ENCODE measurements around the gene HNRNPLL.

HNRNPLL gene

GRCh38 chr2:38592951-38593350 is 9.8 kb downstream of the HNRNPLL start:
- DNase-seq (ENCODE audit: low read depth), result no peak

GRCh38 chr2:38591152-38591551 is 11.6 kb downstream of the HNRNPLL start:
- DNase-seq (ENCODE audit: low read depth), result no peak

DNA sequence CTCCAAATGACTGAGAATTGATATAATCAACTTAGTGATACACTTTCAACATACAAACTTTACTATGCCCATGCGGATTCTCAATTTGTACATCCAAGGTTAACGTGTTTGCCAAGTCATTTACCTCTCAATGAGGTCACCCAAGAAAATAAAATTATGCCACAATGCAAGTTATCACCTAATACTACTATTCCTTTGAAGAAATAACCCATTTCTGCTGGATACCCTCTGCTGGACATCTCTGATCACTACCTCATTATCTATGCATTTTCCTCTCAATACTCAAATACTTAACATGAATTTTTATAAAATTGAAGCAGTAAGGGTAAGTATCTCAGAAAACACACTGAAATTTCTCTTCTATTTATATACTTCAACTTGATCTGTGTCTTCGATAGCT is 12.7 kb downstream of the HNRNPLL start:
- DNase-seq (ENCODE audit: low read depth), result no peak

DNA sequence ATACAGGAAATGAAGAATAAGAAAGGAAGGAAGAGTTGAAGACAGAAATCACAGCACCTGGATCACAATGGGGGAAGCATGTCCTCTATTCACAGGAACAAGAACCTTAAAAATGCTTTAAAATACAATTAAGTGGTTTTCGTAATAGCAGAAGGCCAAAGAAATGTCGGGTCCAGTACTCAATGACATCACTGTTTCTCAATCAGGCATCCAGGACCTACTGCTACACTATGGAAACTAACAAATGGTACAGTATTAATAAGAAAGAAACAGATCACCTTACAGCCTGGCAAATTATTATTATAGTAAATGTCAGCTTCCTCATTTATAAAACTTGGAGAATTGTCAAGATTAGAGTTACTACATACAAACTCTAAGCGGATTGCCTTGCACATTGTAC is 15.8 kb downstream of the HNRNPLL start:
- DNase-seq (ENCODE audit: low read depth), result no peak

DNA sequence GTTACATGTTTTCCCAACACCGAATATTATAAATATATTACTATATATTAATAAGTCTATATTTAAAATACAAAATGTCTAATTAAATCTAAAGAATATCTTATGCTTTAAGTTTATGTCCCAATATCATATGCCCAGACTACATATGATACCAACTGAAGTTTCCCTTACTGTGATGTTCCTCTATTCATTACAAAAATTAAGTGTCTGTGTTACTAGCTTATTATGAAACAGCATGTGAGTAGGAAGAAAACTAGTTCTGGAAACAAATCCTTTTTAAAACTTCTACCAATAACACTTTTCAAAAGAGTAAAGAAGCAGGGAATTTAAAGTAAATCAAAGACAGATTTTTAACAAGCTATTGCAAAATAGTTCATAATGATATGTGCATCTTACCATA is 17.8 kb downstream of the HNRNPLL start:
- DNase-seq (ENCODE audit: low read depth), result no peak

GRCh38 chr2:38583994-38584393 is 18.7 kb downstream of the HNRNPLL start:
- no peak for DNase-seq (ENCODE audit: low read depth)

GRCh38 chr2:38583524-38583923 is 19.2 kb downstream of the HNRNPLL start:
- no peak for DNase-seq (ENCODE audit: low read depth)

GRCh38 chr2:38581193-38582147 is 21.3 kb downstream of the HNRNPLL start:
- peak; percentile 48 for DNase-seq (ENCODE audit: low read depth)

DNA sequence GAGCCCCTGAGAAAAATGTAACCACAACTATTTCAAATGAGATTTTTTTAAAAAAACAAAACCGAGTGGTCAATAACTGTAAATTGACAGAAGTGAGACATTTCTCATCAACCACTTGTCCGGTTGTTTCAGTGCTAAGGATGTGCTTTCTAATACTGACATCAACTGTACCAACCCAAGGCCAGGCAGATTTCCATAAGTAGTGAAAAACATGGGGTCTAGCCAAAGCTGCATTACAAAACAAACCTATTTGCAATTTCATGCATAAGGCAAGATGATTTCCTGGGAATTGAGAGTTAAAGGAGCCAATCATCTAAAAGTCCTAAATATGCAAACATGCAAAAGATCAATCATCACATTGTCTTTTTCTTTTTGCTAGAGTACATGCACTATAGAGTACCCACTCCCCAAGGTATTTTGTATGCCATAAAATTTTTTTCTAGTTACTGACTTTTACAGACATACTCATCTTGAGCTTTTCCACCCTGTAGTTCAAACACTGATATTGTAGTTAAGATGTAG is 22.6 kb downstream of the HNRNPLL start:
- no peak for DNase-seq (ENCODE audit: low read depth)

- no peak for DNase-seq (ENCODE audit: low read depth)
Observed at GRCh38 chr2:38578832-38579231, 23.9 kb downstream of the HNRNPLL start.

- DNase-seq (ENCODE audit: low read depth), result no peak
Observed at GRCh38 chr2:38574278-38574677, 28.4 kb downstream of the HNRNPLL start.

- DNase-seq (ENCODE audit: low read depth), result peak; percentile 9
Observed at GRCh38 chr2:38572167-38572566, 30.6 kb downstream of the HNRNPLL start.

- no peak for DNase-seq (ENCODE audit: low read depth)
Observed at GRCh38 chr2:38571193-38571592, 31.5 kb downstream of the HNRNPLL start.

DNA sequence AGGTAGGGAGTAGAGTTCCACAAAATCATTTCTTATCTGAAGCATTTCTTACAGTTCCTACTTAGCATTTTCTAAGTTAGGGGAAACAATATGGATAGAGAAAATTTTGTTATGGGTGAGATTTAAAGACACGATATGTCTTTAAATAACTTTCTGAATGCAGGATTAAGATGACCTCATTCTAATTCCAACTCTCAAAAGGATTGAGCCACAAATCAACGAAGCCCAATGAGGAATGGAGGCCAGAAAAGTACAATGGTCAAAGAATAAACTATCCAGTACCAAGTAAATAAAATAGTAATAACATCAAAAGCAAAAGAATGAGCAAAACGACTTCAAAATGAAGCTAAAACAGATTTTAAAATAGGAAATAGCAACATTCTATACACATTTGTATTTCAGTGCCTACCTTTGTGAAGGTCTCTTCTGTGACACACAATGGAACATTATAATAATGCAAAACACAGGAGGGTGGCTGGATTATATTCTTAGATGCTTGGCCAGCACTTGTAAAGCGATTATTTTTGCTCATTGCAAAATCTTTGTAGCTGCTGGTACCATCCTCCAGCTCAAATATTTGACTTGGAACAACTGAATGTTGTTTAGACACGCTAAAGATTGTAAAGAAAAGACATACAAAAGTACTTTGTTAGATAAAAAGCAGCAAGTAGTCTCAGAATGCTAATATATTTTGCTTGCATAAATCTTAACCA is 33.8 kb downstream of the HNRNPLL start:
- no peak for DNase-seq (ENCODE audit: low read depth)

- no peak for DNase-seq (ENCODE audit: low read depth)
Observed at GRCh38 chr2:38565333-38565732, 37.4 kb downstream of the HNRNPLL start.

GRCh38 chr2:38561691-38562090 is 41.0 kb downstream of the HNRNPLL start:
- DNase-seq (ENCODE audit: low read depth), result no peak

- no peak for DNase-seq (ENCODE audit: low read depth)
Observed at GRCh38 chr2:38560092-38560491, 42.6 kb downstream of the HNRNPLL start.

GRCh38 chr2:38557981-38558380 is 44.7 kb downstream of the HNRNPLL start:
- no peak for DNase-seq (ENCODE audit: low read depth)

DNA sequence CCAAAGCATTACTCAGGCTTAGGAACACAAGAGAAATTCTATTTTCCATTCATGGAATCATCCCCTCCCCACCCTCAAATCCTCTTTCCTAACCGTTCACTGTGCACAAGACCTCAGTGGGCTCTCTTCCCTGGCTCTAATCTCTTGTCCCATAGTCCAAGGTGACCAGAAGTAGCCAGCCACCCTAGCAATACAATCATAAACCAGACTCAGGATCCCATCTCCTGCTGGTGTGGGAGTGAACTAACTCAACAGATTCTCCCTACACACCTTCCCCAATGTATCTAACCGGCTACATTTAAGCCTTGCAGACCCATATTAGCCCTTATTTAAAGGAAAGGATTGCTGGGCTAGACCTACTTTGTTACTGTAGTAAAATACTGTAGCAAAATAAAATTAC is 45.5 kb downstream of the HNRNPLL start:
- DNase-seq (ENCODE audit: low read depth), result no peak

GRCh38 chr2:38556006-38556801 is 46.5 kb downstream of the HNRNPLL start:
- DNase-seq (ENCODE audit: low read depth), result no peak

- DNase-seq (ENCODE audit: low read depth), result no peak
Observed at GRCh38 chr2:38554973-38555595, 47.6 kb downstream of the HNRNPLL start.

GRCh38 chr2:38553554-38553953 is 49.2 kb downstream of the HNRNPLL start:
- DNase-seq (ENCODE audit: low read depth), result no peak
